Measurements from ENCODE around the gene ARHGEF2.
"Not testable (repeated sequence)": the region's sequence is repeated elsewhere in the genome, so short reads cannot be mapped to it uniquely, and the experiment has no call there.

ARHGEF2 gene

GRCh38 chr1:155990005-155990739 is 11.8 kb upstream of the ARHGEF2 start:
- FAIRE-seq, result no peak

GRCh38 chr1:155989242-155990004 is 11.1 kb upstream of the ARHGEF2 start:
- no peak for FAIRE-seq

- not testable (repeated sequence) for FAIRE-seq
These were observed 6.7 kb upstream of the ARHGEF2 start for GRCh38 chr1:155984903-155985645.

- no peak for FAIRE-seq
These were observed 6.0 kb upstream of the ARHGEF2 start for GRCh38 chr1:155984341-155984740.

- FAIRE-seq, result no peak
These were observed 5.1 kb upstream of the ARHGEF2 start for GRCh38 chr1:155983191-155984024.

GRCh38 chr1:155982106-155982505 is 3.8 kb upstream of the ARHGEF2 start:
- no peak for FAIRE-seq

- no peak for FAIRE-seq
These were observed 3.1 kb upstream of the ARHGEF2 start for GRCh38 chr1:155981266-155982088.

- FAIRE-seq, result no peak
These were observed 1.4 kb upstream of the ARHGEF2 start for GRCh38 chr1:155979597-155980343.

- FAIRE-seq, result no peak
These were observed 654 bp upstream of the ARHGEF2 start for GRCh38 chr1:155978973-155979429.

- FAIRE-seq, result no peak
These were observed 540 bp downstream of the ARHGEF2 start for GRCh38 chr1:155977690-155978324.

GRCh38 chr1:155976913-155977689 is 1.2 kb downstream of the ARHGEF2 start:
- no peak for FAIRE-seq

- FAIRE-seq, result no peak
These were observed 2.1 kb downstream of the ARHGEF2 start for GRCh38 chr1:155976062-155976912.

- no peak for FAIRE-seq
These were observed 2.8 kb downstream of the ARHGEF2 start for GRCh38 chr1:155975375-155976061.

GRCh38 chr1:155974208-155975115 is 3.9 kb downstream of the ARHGEF2 start:
- no peak for FAIRE-seq

- no peak for FAIRE-seq
These were observed 4.6 kb downstream of the ARHGEF2 start for GRCh38 chr1:155973723-155974122.

Measured in colon (tissue), 2 donors.